IMR-90 (cell line): Measurements from ENCODE around the gene CYP2R1. TPM values are rescaled to one million over a fixed set of nuclear protein-coding genes. Genes with fewer than 3 reads are reported as not detected.
A peak's percentile ranks its signal among the peaks of the same experiment; 100 is the strongest.

ENCODE experiments used
- ATAC-seq: fragments of 200-7000 bp; cut with Tn5 transposase; 2 replicates; pipeline ENCODE4 v1.9.1; 2020; ENCODE audit warnings: low read depth, mild to moderate bottlenecking, moderate library complexity
- BruUV-seq: library from RNA; stranded (reverse); fragments of 400-500 nt; replicated peaks from 2 replicates; lab custom pipeline; 2021; lab: Mats Ljungman, UMichigan
- CTCF ChIA-PET: fragments of 300-600 bp; formaldehyde crosslinking; extraction: SDS; loops from one replicate; lab custom pipeline; 2021; ENCODE audit warnings: antibody characterized with exemption; lab: Yijun Ruan, JAX
- POLR2A ChIA-PET: fragments of 300-600 bp; sonication (Branson Sonifier 250); formaldehyde crosslinking; loops from one replicate; lab custom pipeline; 2022; ENCODE audit warnings: antibody characterized with exemption; ENCODE audit not compliant: unreplicated experiment; lab: Charles Lee
- DNase-seq: peaks from one replicate; pipeline ENCODE4 v3.0.0; 2013
- H2AFZ ChIP-seq: replicated peaks from 2 replicates; pipeline ENCODE3; 2013; ENCODE audit warnings: low read length, mild to moderate bottlenecking; ENCODE audit not compliant: poor library complexity
- H2AK5ac ChIP-seq: 2 replicates; pipeline ENCODE4 v1.6.1; 2013; ENCODE audit warnings: low read depth, low read length, inconsistent platforms
- H2AK9ac ChIP-seq: replicated peaks from 2 replicates; pipeline ENCODE3; 2013; ENCODE audit warnings: mild to moderate bottlenecking, low read depth, low read length, moderate library complexity; ENCODE audit not compliant: poor library complexity
- H2BK120ac ChIP-seq: 2 replicates; pipeline ENCODE4 v1.6.1; 2013; ENCODE audit warnings: low read depth, low read length, inconsistent platforms
- H2BK15ac ChIP-seq: 3 replicates; pipeline ENCODE4 v1.6.1; 2013; ENCODE audit warnings: low read depth, low read length, inconsistent platforms
- H2BK20ac ChIP-seq: 2 replicates; pipeline ENCODE4 v1.6.1; 2013; ENCODE audit warnings: low read depth, mild to moderate bottlenecking, inconsistent platforms, low read length, moderate library complexity
- H2BK5ac ChIP-seq: 2 replicates; pipeline ENCODE4 v1.6.1; 2013; ENCODE audit warnings: mild to moderate bottlenecking, low read depth, low read length, inconsistent platforms; ENCODE audit not compliant: poor library complexity, severe bottlenecking
- H3K14ac ChIP-seq: replicated peaks from 2 replicates; pipeline ENCODE4 v1.6.1; 2013; ENCODE audit warnings: low read depth, low read length, inconsistent platforms
- H3K18ac ChIP-seq: 2 replicates; pipeline ENCODE4 v1.6.1; 2013; ENCODE audit warnings: low read depth, low read length, control low read depth
- H3K23ac ChIP-seq: 2 replicates; pipeline ENCODE4 v1.6.1; 2013; ENCODE audit warnings: low read depth, low read length, inconsistent platforms
- H3K27ac ChIP-seq: 2 replicates; pipeline ENCODE4 v1.5.1; 2013; ENCODE audit warnings: mild to moderate bottlenecking, control low read depth, low read length; ENCODE audit not compliant: insufficient read depth
- H3K27me3 ChIP-seq: 2 replicates; pipeline ENCODE4 v1.6.1; 2013; ENCODE audit warnings: low read length; ENCODE audit not compliant: control insufficient read depth, insufficient read depth
- H3K36me3 ChIP-seq: 2 replicates; pipeline ENCODE4 v1.6.1; 2013; ENCODE audit warnings: low read length, mixed read lengths; ENCODE audit not compliant: control insufficient read depth, insufficient read depth
- H3K4ac ChIP-seq: 2 replicates; pipeline ENCODE4 v1.6.1; 2013; ENCODE audit warnings: low read depth, low read length, inconsistent platforms
- H3K4me1 ChIP-seq: 2 replicates; pipeline ENCODE4 v1.6.1; 2013; ENCODE audit warnings: low read length, mixed read lengths; ENCODE audit not compliant: control insufficient read depth, insufficient read depth
- H3K4me2 ChIP-seq: 2 replicates; pipeline ENCODE4 v1.6.1; 2013; ENCODE audit warnings: low read depth, mild to moderate bottlenecking, control low read depth, low read length, moderate library complexity
- H3K4me3 ChIP-seq: 2 replicates; pipeline ENCODE4 v1.5.1; 2013; ENCODE audit warnings: low read depth, mild to moderate bottlenecking, control low read depth, low read length, moderate library complexity; ENCODE audit not compliant: insufficient read depth
- H3K56ac ChIP-seq: 2 replicates; pipeline ENCODE4 v1.6.1; 2013; ENCODE audit warnings: low read length, inconsistent platforms; ENCODE audit not compliant: insufficient read depth; ENCODE audit errors: extremely low read depth
- H3K79me1 ChIP-seq, 2 experiments: 2 replicates each; pipeline ENCODE4 v1.6.1; 2013; ENCODE audit warnings: low read length in 2 of 2, inconsistent platforms in 1 of 2, low read depth in 1 of 2
- H3K9ac ChIP-seq: 2 replicates; pipeline ENCODE4 v1.6.1; 2013; ENCODE audit warnings: low read depth, low read length, control low read depth
- H3K9me1 ChIP-seq: 2 replicates; pipeline ENCODE4 v1.6.1; 2013; ENCODE audit warnings: low read length, inconsistent platforms; ENCODE audit not compliant: insufficient read depth
- H3K9me3 ChIP-seq: 2 replicates; pipeline ENCODE4 v1.6.1; 2013; ENCODE audit warnings: low read length; ENCODE audit not compliant: control insufficient read depth, insufficient read depth
- H4K20me1 ChIP-seq: 2 replicates; pipeline ENCODE4 v1.6.1; 2013; ENCODE audit warnings: low read length, inconsistent platforms; ENCODE audit not compliant: insufficient read depth
- H4K5ac ChIP-seq: 2 replicates; pipeline ENCODE4 v1.6.1; 2013; ENCODE audit warnings: mild to moderate bottlenecking, low read depth, low read length, control low read depth
- H4K8ac ChIP-seq, 2 experiments: 2 replicates each; pipeline ENCODE4 v1.6.1; 2013; ENCODE audit warnings: low read depth in 2 of 2, low read length in 2 of 2, control low read depth in 1 of 2, inconsistent platforms in 1 of 2
- H4K91ac ChIP-seq: 2 replicates; pipeline ENCODE4 v1.6.1; 2013; ENCODE audit warnings: low read depth, low read length, inconsistent platforms; ENCODE audit not compliant: insufficient read depth
- ELK1 ChIP-seq: fragments of 150-350 bp; IDR thresholded peaks from 2 replicates; pipeline ENCODE4 v1.6.1; 2016; ENCODE audit warnings: low read depth, mild to moderate bottlenecking, low read length, moderate library complexity, borderline replicate concordance
- MAFK ChIP-seq: IDR thresholded peaks from 2 replicates; pipeline ENCODE4 v1.6.1; 2012; ENCODE audit warnings: low read depth, low read length, improper control_type of control experiment
- WGBS, 2 experiments: methylation state at CpG; one replicate each; pipeline versions ENCODE4 v1.1.5 to v1.1.7; 2013; ENCODE audit warnings: missing lambda C conversion rate in 2 of 2; ENCODE audit not compliant: insufficient read length in 1 of 2; ENCODE audit errors: extremely low coverage in 2 of 2; 5-methylcytosine and 5-hydroxymethylcytosine counted together
- dilution Hi-C: fragments of 300-500 bp; cut with HindIII; formaldehyde crosslinking; loops from one replicate; pipeline ENCODE4 v1.14.3; 2018; ENCODE audit warnings: low sequenced_read_pairs; ENCODE audit not compliant: unreplicated experiment
- in situ Hi-C: fragments of 300-500 bp; cut with MboI; formaldehyde crosslinking; loops from 3 replicates; pipeline ENCODE4 v1.14.3; 2019; ENCODE audit warnings: low sequenced_read_pairs, inconsistent platforms, mixed read lengths
- intact Hi-C: fragments of 100-400 bp; cut with micrococcal nuclease; formaldehyde crosslinking; loops from 2 replicates; pipeline ENCODE4 v1.10.0; 2022
- polyA plus RNA-seq, 3 experiments: library from polyadenylated mRNA; depleted of rRNA; stranded (reverse); fragments of >200 nt; gene quantifications; 2 replicates each; pipeline ENCODE4 v1.2.3, GENCODE V29; 2012; ENCODE audit warnings: low replicate concordance in 1 of 3
- total RNA-seq: library from RNA; depleted of rRNA; stranded (reverse); fragments of >200 nt; gene quantifications from 2 replicates; pipeline ENCODE4 v1.2.3, GENCODE V29; 2012

Gene CYP2R1
- total and polyA plus RNA-seq, 2 of the 4 experiments (the other 2 are of a cell fraction): 4.7 to 5.2 TPM

DNA sequence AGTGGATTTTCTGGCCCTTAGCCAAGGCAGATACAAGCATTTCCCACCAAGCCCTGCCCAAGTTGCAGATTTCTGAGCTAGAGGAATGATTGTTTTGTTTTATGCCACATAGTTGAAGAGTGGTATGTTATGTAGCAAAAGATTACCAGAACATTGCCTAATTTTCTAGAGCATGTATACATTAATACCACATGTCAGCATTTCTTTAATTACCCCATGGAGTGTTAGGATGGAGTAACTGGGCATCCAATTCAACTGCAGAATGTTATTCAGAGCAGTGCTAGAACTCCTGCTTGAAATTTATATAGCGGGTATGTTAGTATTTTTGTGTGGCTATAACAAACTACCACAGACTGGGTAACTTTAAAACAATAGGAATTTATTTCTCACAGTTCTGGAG is 24.4 kb upstream of the CYP2R1 start:
- H3K36me3 ChIP-seq: no peaks in the 10 kb centered on the region
- H3K9ac ChIP-seq: no peak overlapping the region
- POLR2A ChIA-PET: no interaction called here
- no peak overlapping the region for H3K23ac ChIP-seq
- H3K56ac ChIP-seq: no peak overlapping the region
- no peak overlapping the region for H3K27ac ChIP-seq
- no peak overlapping the region for H4K5ac ChIP-seq
- H2BK5ac ChIP-seq: no peak overlapping the region
- intact Hi-C loops: no loop called here
- DNase-seq: no peak
- H2AK9ac ChIP-seq: no peak overlapping the region
- no TSS peak for BruUV-seq
- H3K4me2 ChIP-seq: no peak overlapping the region
- TF ChIP-seq MAFK (peak; percentile 54), ELK1 (no peak)
- in situ Hi-C loops: no loop called here
- H3K4ac ChIP-seq: no peak overlapping the region
- H3K4me3 ChIP-seq: no peak overlapping the region
- WGBS, 2 experiments: no CpG with 5 or more reads among the region's 1 CpG
- no peak overlapping the region for H4K8ac ChIP-seq
- H3K18ac ChIP-seq: no peak overlapping the region
- H2BK20ac ChIP-seq: no peak overlapping the region
- H3K9me1 ChIP-seq: no peaks in the 10 kb centered on the region
- dilution Hi-C loops: no loop called here
- H3K9me3 ChIP-seq: no peaks in the 10 kb centered on the region
- H3K79me1 ChIP-seq: no peaks in the 10 kb centered on the region
- no peaks in the 10 kb centered on the region for H4K20me1 ChIP-seq
- H4K91ac ChIP-seq: no peak overlapping the region
- H3K27me3 ChIP-seq: no peaks in the 10 kb centered on the region; the same call in 1 of the 2 replicates
- H2BK120ac ChIP-seq: no peak overlapping the region
- no peak for ATAC-seq
- no peak overlapping the region for H2BK15ac ChIP-seq
- no peak overlapping the region for H2AK5ac ChIP-seq
- CTCF ChIA-PET: no interaction called here
- no peak overlapping the region for H2AFZ ChIP-seq
- H3K14ac ChIP-seq: no peak overlapping the region
- no peaks in the 10 kb centered on the region for H3K4me1 ChIP-seq
